ENCODE data around the gene CENPS. TPM values are rescaled to one million over a fixed set of nuclear protein-coding genes. Genes with fewer than 3 reads are reported as not detected.
A peak's percentile ranks its signal among the peaks of the same experiment; 100 is the strongest.

The CENPS gene
- total and polyA plus RNA-seq, 7 donors = 2.8 to 22.2 (median 15.0) TPM

- H3K4me1 ChIP-seq = peaks cover 0 to 18% (median 16%) of the 10 kb centered on the region in 4 donors
- no peak overlapping the region for H3K4me3 ChIP-seq
- intact Hi-C loops (cut with DNase I) = no loop called here
- no peak for DNase-seq
- H3K36me3 ChIP-seq = no peaks in the 10 kb centered on the region
- H3K27me3 ChIP-seq = no peaks in the 10 kb centered on the region
- H3K27ac ChIP-seq = peak overlapping the region; percentile 60 to 80 (median 68)
- TF ChIP-seq EP300 (IDR thresholded peaks at IDR 0.05) (no peak), POLR2AphosphoS5 (IDR thresholded peaks at IDR 0.05) (no peak), CTCF (IDR thresholded peaks at IDR 0.05) (no peak), POLR2A (IDR thresholded peaks at IDR 0.05) (no peak)
- no peaks in the 10 kb centered on the region for H3K9me3 ChIP-seq
- 71 to 84% methylated on average over 12 of the region's 12 CpGs for WGBS, 2 donors
Observed at GRCh38 chr1:10386761-10387676, 43.2 kb upstream of the CENPS start.

GRCh38 chr1:10387677-10388386 lies 42.4 kb upstream of the CENPS start:
- TF ChIP-seq EP300 (IDR thresholded peaks at IDR 0.05) (no peak), POLR2AphosphoS5 (IDR thresholded peaks at IDR 0.05) (no peak), POLR2A (IDR thresholded peaks at IDR 0.05) (no peak), CTCF (IDR thresholded peaks at IDR 0.05) (no peak)
- WGBS, 2 donors = 47 to 60% methylated on average over 3 of the region's 3 CpGs
- peak overlapping the region in 1 of 4 donors; percentile 7 for H3K4me3 ChIP-seq
- intact Hi-C loops (cut with DNase I) = no loop called here
- H3K36me3 ChIP-seq = no peaks in the 10 kb centered on the region
- no peaks in the 10 kb centered on the region for H3K9me3 ChIP-seq
- H3K27me3 ChIP-seq = no peaks in the 10 kb centered on the region
- peaks cover 0 to 18% (median 16%) of the 10 kb centered on the region in 4 donors for H3K4me1 ChIP-seq
- peak; percentile 67 for DNase-seq
- peak overlapping the region; percentile 60 to 80 (median 68) for H3K27ac ChIP-seq

- intact Hi-C loops (cut with DNase I) = no loop called here
- H3K27me3 ChIP-seq = no peaks in the 10 kb centered on the region
- H3K36me3 ChIP-seq = no peaks in the 10 kb centered on the region
- 21 to 54% methylated on average over 3 of the region's 3 CpGs for whole genome bisulfite sequencing, 2 donors
- peak overlapping the region; percentile 51 to 80 (median 68) for H3K27ac ChIP-seq
- H3K4me3 ChIP-seq = no peak overlapping the region
- no peak for DNase-seq
- no peak for TF ChIP-seq POLR2AphosphoS5 (IDR thresholded peaks at IDR 0.05)
- TF ChIP-seq CTCF (IDR thresholded peaks at IDR 0.05) = no peak
- TF ChIP-seq POLR2A (IDR thresholded peaks at IDR 0.05) = no peak
- no peak for TF ChIP-seq EP300 (IDR thresholded peaks at IDR 0.05)
- peaks cover 0 to 18% (median 16%) of the 10 kb centered on the region in 4 donors for H3K4me1 ChIP-seq
- H3K9me3 ChIP-seq = no peaks in the 10 kb centered on the region
Observed at GRCh38 chr1:10388387-10388715, 41.9 kb upstream of the CENPS start.

GRCh38 chr1:10389271-10389973 lies 40.8 kb upstream of the CENPS start:
- Histone ChIP-seq H3K27me3 (no peaks in the 10 kb centered on the region), H3K36me3 (no peaks in the 10 kb centered on the region), H3K4me3 (no peak overlapping the region), H3K9me3 (no peaks in the 10 kb centered on the region), H3K4me1 (peaks cover 0 to 18% (median 16%) of the 10 kb centered on the region in 4 donors), H3K27ac (no peak overlapping the region)
- DNase-seq = no peak
- 92 to 94% methylated on average over 6 of the region's 6 CpGs for WGBS, 2 donors
- intact Hi-C loops (cut with DNase I) = no loop called here
- TF ChIP-seq POLR2AphosphoS5 (IDR thresholded peaks at IDR 0.05) (no peak), POLR2A (IDR thresholded peaks at IDR 0.05) (no peak), EP300 (IDR thresholded peaks at IDR 0.05) (no peak), CTCF (IDR thresholded peaks at IDR 0.05) (no peak)
